ENCODE results near the gene CAPN12.
"Not testable (repeated sequence)": the region's sequence is repeated elsewhere in the genome, so short reads cannot be mapped to it uniquely, and the experiment has no call there.

The CAPN12 gene

GRCh38 chr19:38780443-38780842 is 36.2 kb upstream of the CAPN12 start:
- no peaks in the 10 kb centered on the region for H3K27me3 Mint-ChIP-seq
- no peak overlapping the region for H3K27ac Mint-ChIP-seq
- H3K36me3 Mint-ChIP-seq (ENCODE audit: low read depth): no peaks in the 10 kb centered on the region
- no peaks in the 10 kb centered on the region for H3K9me3 Mint-ChIP-seq
- H3K4me3 Mint-ChIP-seq: no peak overlapping the region
- peaks cover 3% of the 10 kb centered on the region for H3K4me1 Mint-ChIP-seq (ENCODE audit: low read depth)

- H3K4me3 Mint-ChIP-seq: no peak overlapping the region
- H3K4me1 Mint-ChIP-seq (ENCODE audit: low read depth): peaks cover under 1% of the 10 kb centered on the region
- no peaks in the 10 kb centered on the region for H3K9me3 Mint-ChIP-seq
- H3K27ac Mint-ChIP-seq: no peak overlapping the region
- no peaks in the 10 kb centered on the region for H3K27me3 Mint-ChIP-seq
- H3K36me3 Mint-ChIP-seq (ENCODE audit: low read depth): no peaks in the 10 kb centered on the region
These were observed 34.5 kb upstream of the CAPN12 start for GRCh38 chr19:38778733-38779132.

- H3K36me3 Mint-ChIP-seq (ENCODE audit: low read depth): no peaks in the 10 kb centered on the region
- H3K27ac Mint-ChIP-seq: no peak overlapping the region
- H3K4me3 Mint-ChIP-seq: no peak overlapping the region
- H3K27me3 Mint-ChIP-seq: no peaks in the 10 kb centered on the region
- H3K9me3 Mint-ChIP-seq: no peaks in the 10 kb centered on the region
- H3K4me1 Mint-ChIP-seq (ENCODE audit: low read depth): peaks cover 2% of the 10 kb centered on the region
These were observed 30.1 kb upstream of the CAPN12 start for GRCh38 chr19:38774181-38774950.

GRCh38 chr19:38773469-38774177 is 29.3 kb upstream of the CAPN12 start, which contains the start of gene LGALS7:
LGALS7 (minus strand) TSS chr19:38773517; CDS start chr19:38773492, 25 bp downstream.
- H3K27me3 Mint-ChIP-seq: no peaks in the 10 kb centered on the region
- no peak within 1 kb of the TSS for H3K4me3 Mint-ChIP-seq
- H3K27ac Mint-ChIP-seq: no peak within 1 kb of the TSS

GRCh38 chr19:38771569-38771968 is 27.3 kb upstream of the CAPN12 start:
- H3K36me3 Mint-ChIP-seq (ENCODE audit: low read depth); H3K4me1 Mint-ChIP-seq (ENCODE audit: low read depth); H3K27ac Mint-ChIP-seq; H3K27me3 Mint-ChIP-seq; H3K9me3 Mint-ChIP-seq; H3K4me3 Mint-ChIP-seq: not testable (repeated sequence)

More at GRCh38 chr19:38773469-38774177, 29.3 kb upstream of the CAPN12 start, which contains the start of gene LGALS7:
- Mint-ChIP-seq H3K9me3 (no peaks in the 10 kb centered on the region), H3K36me3 (ENCODE audit: low read depth) (no peaks in the 10 kb centered on the region), H3K4me1 (ENCODE audit: low read depth) (peaks cover 5% of the 10 kb centered on the region)

GRCh38 chr19:38770949-38771275 is 26.6 kb upstream of the CAPN12 start:
- H3K36me3 Mint-ChIP-seq (ENCODE audit: low read depth); H3K9me3 Mint-ChIP-seq; H3K4me3 Mint-ChIP-seq; H3K4me1 Mint-ChIP-seq (ENCODE audit: low read depth); H3K27ac Mint-ChIP-seq; H3K27me3 Mint-ChIP-seq: not testable (repeated sequence)

- H3K27me3 Mint-ChIP-seq; H3K4me3 Mint-ChIP-seq; H3K9me3 Mint-ChIP-seq; H3K36me3 Mint-ChIP-seq (ENCODE audit: low read depth); H3K27ac Mint-ChIP-seq; H3K4me1 Mint-ChIP-seq (ENCODE audit: low read depth): not testable (repeated sequence)
These were observed 26.1 kb upstream of the CAPN12 start for GRCh38 chr19:38770228-38770948.

- no peaks in the 10 kb centered on the region for H3K9me3 Mint-ChIP-seq
- H3K27ac Mint-ChIP-seq: peak overlapping the region; percentile 67
- peaks cover 5% of the 10 kb centered on the region for H3K4me1 Mint-ChIP-seq (ENCODE audit: low read depth)
These were observed 25.4 kb upstream of the CAPN12 start for GRCh38 chr19:38769635-38770211.

GRCh38 chr19:38766276-38767047 is 22.2 kb upstream of the CAPN12 start:
- Mint-ChIP-seq H3K4me3 (no peak overlapping the region), H3K27ac (no peak overlapping the region), H3K27me3 (no peaks in the 10 kb centered on the region), H3K36me3 (ENCODE audit: low read depth) (no peaks in the 10 kb centered on the region), H3K9me3 (no peaks in the 10 kb centered on the region), H3K4me1 (ENCODE audit: low read depth) (peaks cover 5% of the 10 kb centered on the region)

More at GRCh38 chr19:38769635-38770211, 25.4 kb upstream of the CAPN12 start:
- H3K27me3 Mint-ChIP-seq: no peaks in the 10 kb centered on the region
- peak overlapping the region; percentile 57 for H3K4me3 Mint-ChIP-seq
- no peaks in the 10 kb centered on the region for H3K36me3 Mint-ChIP-seq (ENCODE audit: low read depth)

- H3K27ac Mint-ChIP-seq: no peak overlapping the region
- H3K4me1 Mint-ChIP-seq (ENCODE audit: low read depth): peaks cover 5% of the 10 kb centered on the region
- no peaks in the 10 kb centered on the region for H3K9me3 Mint-ChIP-seq
- no peaks in the 10 kb centered on the region for H3K27me3 Mint-ChIP-seq
- H3K36me3 Mint-ChIP-seq (ENCODE audit: low read depth): no peaks in the 10 kb centered on the region
- no peak overlapping the region for H3K4me3 Mint-ChIP-seq
These were observed 20.9 kb upstream of the CAPN12 start for GRCh38 chr19:38765214-38765613.

- Mint-ChIP-seq H3K27ac (no peak overlapping the region), H3K36me3 (ENCODE audit: low read depth) (no peaks in the 10 kb centered on the region), H3K4me1 (ENCODE audit: low read depth) (no peaks in the 10 kb centered on the region)
These were observed 19.5 kb upstream of the CAPN12 start for GRCh38 chr19:38763795-38764220.

GRCh38 chr19:38761884-38762389 is 17.7 kb upstream of the CAPN12 start:
- not testable (repeated sequence) for H3K9me3 Mint-ChIP-seq; H3K27ac Mint-ChIP-seq; H3K27me3 Mint-ChIP-seq; H3K4me3 Mint-ChIP-seq; H3K4me1 Mint-ChIP-seq (ENCODE audit: low read depth); H3K36me3 Mint-ChIP-seq (ENCODE audit: low read depth)

More at GRCh38 chr19:38763795-38764220, 19.5 kb upstream of the CAPN12 start:
- Mint-ChIP-seq H3K4me3 (no peak overlapping the region), H3K27me3 (no peaks in the 10 kb centered on the region), H3K9me3 (no peaks in the 10 kb centered on the region)

GRCh38 chr19:38760805-38761517 is 16.7 kb upstream of the CAPN12 start:
- H3K4me1 Mint-ChIP-seq (ENCODE audit: low read depth); H3K27ac Mint-ChIP-seq; H3K4me3 Mint-ChIP-seq; H3K9me3 Mint-ChIP-seq; H3K27me3 Mint-ChIP-seq; H3K36me3 Mint-ChIP-seq (ENCODE audit: low read depth): not testable (repeated sequence)

GRCh38 chr19:38759590-38760003 is 15.3 kb upstream of the CAPN12 start:
- Mint-ChIP-seq H3K36me3 (ENCODE audit: low read depth) (no peaks in the 10 kb centered on the region), H3K27me3 (no peaks in the 10 kb centered on the region), H3K27ac (no peak overlapping the region), H3K4me1 (ENCODE audit: low read depth) (no peaks in the 10 kb centered on the region), H3K9me3 (no peaks in the 10 kb centered on the region), H3K4me3 (no peak overlapping the region)
